Loucy (cell line): Measurements from ENCODE around the gene GAREM1.

ENCODE experiments used
- H2AFZ ChIP-seq: fragments of 200-600 bp; sonication (generic); 2 replicates; pipeline ENCODE4 v1.6.0; 2016; ENCODE audit warnings: antibody characterized with exemption, mild to moderate bottlenecking, low read length, moderate library complexity
- H3F3A ChIP-seq: fragments of 200-600 bp; 2 replicates; pipeline ENCODE4 v1.6.0; 2016; ENCODE audit warnings: antibody characterized with exemption, low read depth, mild to moderate bottlenecking
- H3K27me3 ChIP-seq: fragments of 200-600 bp; sonication (generic); 2 replicates; pipeline ENCODE4 v1.6.1; 2014; ENCODE audit warnings: low read length, mild to moderate bottlenecking; ENCODE audit not compliant: insufficient read depth, poor library complexity, severe bottlenecking
- H3K36me3 ChIP-seq: fragments of 200-600 bp; sonication (generic); 2 replicates; pipeline ENCODE4 v1.6.1; 2016; ENCODE audit warnings: low read length; ENCODE audit not compliant: insufficient read depth
- H3K4me1 ChIP-seq: fragments of 200-600 bp; sonication (generic); 2 replicates; pipeline ENCODE4 v1.5.1; 2014; ENCODE audit warnings: low read length, mild to moderate bottlenecking; ENCODE audit not compliant: insufficient read depth, poor library complexity, severe bottlenecking
- H3K4me2 ChIP-seq: fragments of 200-600 bp; sonication (generic); 2 replicates; pipeline ENCODE4 v1.6.0; 2014; ENCODE audit warnings: antibody characterized with exemption, low read length, low read depth, mild to moderate bottlenecking; ENCODE audit not compliant: poor library complexity, severe bottlenecking
- H3K4me3 ChIP-seq: fragments of 200-600 bp; sonication (generic); 2 replicates; pipeline ENCODE4 v1.5.1; 2014; ENCODE audit warnings: low read length, mild to moderate bottlenecking, mixed read lengths; ENCODE audit not compliant: poor library complexity, severe bottlenecking
- H3K79me2 ChIP-seq: fragments of 200-600 bp; sonication (generic); 2 replicates; pipeline ENCODE4 v1.6.1; 2014; ENCODE audit warnings: low read length; ENCODE audit not compliant: insufficient read depth
- H3K9ac ChIP-seq: fragments of 200-600 bp; sonication (generic); 2 replicates; pipeline ENCODE4 v1.6.0; 2014; ENCODE audit warnings: mild to moderate bottlenecking, low read depth, low read length, moderate library complexity; ENCODE audit not compliant: poor library complexity, severe bottlenecking
- H3K9me2 ChIP-seq: fragments of 200-600 bp; sonication (generic); replicated peaks from 2 replicates; pipeline ENCODE4 v1.6.1; 2016; ENCODE audit warnings: low read depth, low read length, mixed read lengths
- H3K9me3 ChIP-seq: fragments of 200-600 bp; sonication (generic); 2 replicates; pipeline ENCODE4 v1.6.1; 2014; ENCODE audit warnings: mild to moderate bottlenecking, antibody characterized with exemption, low read length, low read depth; ENCODE audit not compliant: insufficient read depth
- H4K20me1 ChIP-seq: fragments of 200-600 bp; sonication (generic); 2 replicates; pipeline ENCODE4 v1.6.0; 2014; ENCODE audit warnings: antibody characterized with exemption, low read length, mild to moderate bottlenecking; ENCODE audit not compliant: insufficient read depth, poor library complexity, severe bottlenecking
- CTCF ChIP-seq: fragments of 200-600 bp; sonication (generic); conservative IDR thresholded peaks from 2 replicates; pipeline ENCODE4 v1.5.1; 2014; ENCODE audit warnings: mild to moderate bottlenecking, antibody characterized with exemption, low read length
- EZH2phosphoT487 ChIP-seq: fragments of 200-600 bp; IDR thresholded peaks from 2 replicates; pipeline ENCODE4 v1.6.1; 2018; ENCODE audit warnings: antibody characterized with exemption, mild to moderate bottlenecking, moderate library complexity, borderline replicate concordance

The GAREM1 gene

GRCh38 chr18:32373995-32374394 lies 96.7 kb downstream of the GAREM1 start:
- H3K4me1 ChIP-seq, result no peaks in the 10 kb centered on the region
- H3K4me3 ChIP-seq, result no peak overlapping the region
- no peaks in the 10 kb centered on the region for H3K36me3 ChIP-seq
- no peaks in the 10 kb centered on the region for H4K20me1 ChIP-seq
- TF ChIP-seq EZH2phosphoT487, result no peak
- no peak for TF ChIP-seq CTCF
- no peaks in the 10 kb centered on the region for H3K9me2 ChIP-seq
- H3F3A ChIP-seq, result no peaks in the 10 kb centered on the region
- no peaks in the 10 kb centered on the region for H3K27me3 ChIP-seq
- H3K79me2 ChIP-seq, result no peaks in the 10 kb centered on the region
- H2AFZ ChIP-seq, result no peak overlapping the region
- H3K4me2 ChIP-seq, result no peak overlapping the region
- no peak overlapping the region for H3K9ac ChIP-seq
- no peaks in the 10 kb centered on the region for H3K9me3 ChIP-seq

- no peak overlapping the region for H3K9ac ChIP-seq
- H3K36me3 ChIP-seq, result no peaks in the 10 kb centered on the region
- H3F3A ChIP-seq, result no peaks in the 10 kb centered on the region
- H3K9me3 ChIP-seq, result no peaks in the 10 kb centered on the region
- H3K4me1 ChIP-seq, result no peaks in the 10 kb centered on the region
- no peaks in the 10 kb centered on the region for H3K9me2 ChIP-seq
- H3K79me2 ChIP-seq, result no peaks in the 10 kb centered on the region
- no peak for TF ChIP-seq EZH2phosphoT487
- no peak for TF ChIP-seq CTCF
- H4K20me1 ChIP-seq, result no peaks in the 10 kb centered on the region
- H3K4me2 ChIP-seq, result no peak overlapping the region
- no peak overlapping the region for H3K4me3 ChIP-seq
- H2AFZ ChIP-seq, result no peak overlapping the region
- H3K27me3 ChIP-seq, result no peaks in the 10 kb centered on the region
These were observed 97.2 kb downstream of the GAREM1 start for GRCh38 chr18:32373505-32373904.

GRCh38 chr18:32372381-32373061 lies 98.2 kb downstream of the GAREM1 start:
- H3K9me2 ChIP-seq, result no peaks in the 10 kb centered on the region
- no peak overlapping the region for H3K4me2 ChIP-seq
- no peak overlapping the region for H2AFZ ChIP-seq
- no peak overlapping the region for H3K4me3 ChIP-seq
- no peaks in the 10 kb centered on the region for H3K27me3 ChIP-seq
- no peaks in the 10 kb centered on the region for H3K79me2 ChIP-seq
- H3K9ac ChIP-seq, result no peak overlapping the region
- H3F3A ChIP-seq, result no peaks in the 10 kb centered on the region
- no peaks in the 10 kb centered on the region for H3K9me3 ChIP-seq
- no peaks in the 10 kb centered on the region for H3K4me1 ChIP-seq
- no peak for TF ChIP-seq EZH2phosphoT487
- TF ChIP-seq CTCF, result no peak
- no peaks in the 10 kb centered on the region for H3K36me3 ChIP-seq
- H4K20me1 ChIP-seq, result no peaks in the 10 kb centered on the region
